NCI-H1105 treated with DMSO at 0.1 percent for 48 hours (cell line): ENCODE results near the gene NFIB.
A peak's percentile ranks its signal among the peaks of the same experiment; 100 is the strongest.

Source experiments
- DNase-seq: peaks from one replicate; lab custom pipeline; 2025; lab: John Stamatoyannopoulos, UW

NFIB gene

DNA sequence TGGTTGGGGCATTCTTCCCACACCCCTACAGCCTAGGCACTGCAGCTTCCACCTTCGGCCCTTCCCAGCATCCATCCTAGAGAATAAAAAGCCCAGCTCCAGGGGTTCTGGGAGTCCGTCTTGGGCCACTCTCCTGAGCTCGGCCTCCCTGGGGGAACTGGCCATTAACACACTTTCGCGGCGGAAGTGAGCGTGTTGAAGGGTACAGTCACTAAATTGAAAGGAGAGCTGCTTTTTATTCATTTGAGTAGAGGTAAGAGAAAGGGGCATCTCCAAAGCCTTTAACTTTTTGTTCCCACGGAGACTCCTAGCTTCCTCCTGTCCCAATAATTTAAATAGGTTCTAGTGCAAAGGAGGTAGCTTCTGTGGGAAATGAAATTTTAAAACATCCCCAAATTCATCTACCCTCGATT lies 31.0 kb upstream of the NFIB start:
- DNase-seq = no peak

DNA sequence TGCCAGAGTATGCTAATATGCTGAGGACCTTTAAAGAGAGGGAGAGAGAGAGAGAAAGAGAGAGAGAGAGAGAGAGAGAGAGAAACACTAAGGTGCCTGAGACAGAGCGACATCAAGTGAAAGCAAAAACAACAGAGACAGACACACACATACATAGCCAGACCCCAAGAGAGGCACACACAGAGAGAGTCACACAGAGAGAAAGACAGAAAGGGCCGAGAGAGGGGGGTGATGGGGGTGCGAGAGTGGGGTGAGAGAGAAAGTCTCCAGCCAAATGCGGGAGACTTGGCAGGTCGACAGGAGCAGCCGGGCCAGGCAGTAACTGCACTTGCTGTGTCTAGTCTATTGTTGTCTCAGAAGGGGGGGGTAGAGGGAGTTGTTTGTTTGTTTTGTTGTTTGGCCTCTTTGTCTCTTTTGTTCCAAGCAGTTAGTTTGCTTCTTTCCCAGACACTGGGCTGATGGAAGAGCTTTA lies 30.1 kb upstream of the NFIB start:
- DNase-seq = no peak

DNA sequence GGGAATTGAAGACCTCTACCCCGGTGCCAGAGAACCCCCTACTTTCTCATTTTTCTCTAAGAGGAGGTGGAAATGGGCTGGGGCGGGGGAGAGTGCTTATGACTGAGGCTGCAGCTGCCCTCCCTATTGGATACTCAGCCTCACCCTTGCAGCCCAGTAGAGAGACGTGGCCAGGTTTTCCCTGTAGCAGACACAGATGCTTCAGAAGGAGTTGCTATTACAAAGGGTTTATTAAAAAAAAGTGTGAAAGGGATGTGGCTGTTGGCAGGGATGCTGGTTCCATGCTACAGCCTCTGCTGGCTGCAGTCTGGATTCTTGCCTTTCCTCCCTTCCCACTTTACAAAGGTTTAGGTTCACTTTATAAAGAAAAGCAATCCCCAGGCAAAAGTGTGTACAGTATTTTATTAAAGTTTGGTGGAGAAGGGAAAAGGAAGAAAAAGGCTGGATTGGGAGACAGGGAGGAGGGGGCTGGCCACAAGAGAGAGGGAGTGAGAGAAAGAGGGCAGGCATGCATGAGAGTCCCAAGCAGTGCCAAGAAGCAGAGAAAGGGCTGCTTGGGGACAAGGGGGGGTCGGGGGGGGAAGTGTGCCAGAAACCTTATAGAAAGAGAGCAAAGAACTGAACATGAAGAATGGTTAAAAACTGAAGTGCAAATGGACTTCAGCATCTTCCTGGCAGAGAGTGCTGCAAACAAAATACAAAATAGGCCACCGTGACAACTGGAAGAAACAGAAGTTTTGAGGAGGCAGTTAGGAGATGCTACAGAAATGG lies 29.5 kb upstream of the NFIB start:
- no peak for DNase-seq

DNA sequence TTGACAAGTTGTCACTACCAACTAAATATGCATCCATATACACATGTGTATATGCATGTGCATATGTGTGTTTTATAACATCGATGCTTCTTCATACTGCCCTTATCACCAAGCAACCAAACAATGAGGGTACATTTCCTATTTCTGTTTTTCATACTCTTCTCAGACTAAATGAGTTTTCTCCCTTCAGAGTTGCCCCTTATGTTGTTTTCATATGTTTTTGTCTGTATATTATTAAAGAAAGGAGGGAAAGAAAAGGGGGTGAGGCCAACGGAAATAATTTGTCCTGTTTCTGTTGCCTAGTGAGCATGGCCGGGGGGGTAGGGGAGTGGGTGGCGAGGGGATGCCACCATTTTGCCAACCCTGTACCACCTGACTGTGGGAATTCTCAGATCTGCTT lies 28.8 kb upstream of the NFIB start:
- DNase-seq = no peak

DNA sequence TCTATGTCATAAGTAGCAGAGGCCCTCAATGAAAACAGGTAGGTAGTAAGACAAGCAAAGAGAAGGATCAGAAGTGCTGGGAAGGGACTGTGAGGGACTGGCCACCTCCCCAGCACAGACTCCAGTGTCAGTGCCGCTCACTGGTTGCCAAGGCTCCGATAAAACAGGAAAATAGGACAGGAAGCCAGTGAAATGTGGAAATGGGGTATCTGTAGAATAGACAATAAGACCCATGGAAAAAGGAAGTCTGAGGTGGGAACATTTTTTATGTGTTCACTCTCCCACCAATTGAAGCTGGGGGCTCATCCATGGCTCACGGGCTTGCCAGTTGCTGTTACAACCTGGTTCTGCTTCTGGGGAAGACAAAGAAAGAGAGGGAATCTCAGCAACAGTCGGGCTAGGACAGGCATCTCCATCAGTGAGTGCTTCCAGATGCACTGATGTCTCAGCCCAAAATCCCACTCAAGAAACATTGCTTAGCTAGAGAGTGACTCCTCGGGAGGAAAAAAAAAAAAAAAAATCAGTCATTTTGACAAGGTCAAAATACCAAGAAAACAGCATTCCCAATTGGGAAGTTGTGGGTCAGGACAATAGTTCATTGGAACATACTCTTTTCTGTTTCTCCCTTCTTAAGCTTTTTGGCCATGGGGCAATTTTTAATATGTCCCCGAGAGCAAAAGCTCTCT lies 27.6 kb upstream of the NFIB start:
- no peak for DNase-seq

DNA sequence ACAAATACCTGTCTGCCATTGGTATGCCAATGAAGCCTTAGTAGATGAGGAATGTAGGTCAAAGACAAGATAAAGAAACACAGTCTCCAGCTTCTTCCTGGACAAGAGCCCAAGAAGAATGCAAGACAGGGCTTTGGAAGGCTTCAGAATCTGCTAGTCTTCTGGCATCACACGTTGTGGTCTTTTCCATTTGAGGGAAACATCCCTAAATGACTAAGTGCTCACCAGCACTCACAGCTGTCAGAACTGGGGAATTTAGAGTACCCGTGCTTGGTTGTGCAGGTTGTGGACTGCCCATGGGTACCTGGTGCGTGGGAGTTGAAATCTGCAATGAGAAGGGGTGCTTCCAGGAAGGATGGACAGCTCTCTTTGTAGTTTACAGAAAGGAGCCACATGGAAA lies 27.1 kb upstream of the NFIB start:
- DNase-seq = no peak

DNA sequence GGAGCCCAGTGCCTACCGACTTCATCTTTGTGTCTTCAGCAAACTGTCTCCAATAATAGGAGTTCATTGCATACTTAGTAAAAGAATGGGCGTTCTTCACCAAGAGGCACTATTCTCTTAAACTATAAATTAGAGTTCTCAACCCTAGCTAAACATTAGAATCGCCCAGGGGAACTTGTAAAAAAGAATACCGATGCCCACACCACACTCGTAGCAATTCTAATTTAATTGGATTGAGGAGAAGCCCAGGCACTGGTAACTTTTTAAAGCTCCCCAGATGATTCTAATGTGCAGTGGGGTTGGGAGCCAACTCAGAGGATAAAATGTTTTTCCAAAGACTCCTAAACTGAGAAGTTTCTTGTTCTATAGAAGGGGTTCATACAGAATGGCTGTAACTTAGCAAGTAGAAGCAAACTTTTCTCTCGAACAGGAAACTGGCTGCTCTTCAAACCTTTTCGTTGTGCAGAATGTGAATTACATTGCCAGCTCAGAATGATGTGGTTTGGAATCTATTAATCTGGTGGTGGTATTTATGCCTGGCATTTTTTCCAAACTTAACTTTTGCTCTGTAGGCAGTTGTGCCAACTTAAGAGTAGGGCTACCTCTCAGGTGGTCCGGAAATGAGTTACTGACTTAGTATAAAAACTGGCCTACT lies 26.4 kb upstream of the NFIB start:
- no peak for DNase-seq

DNA sequence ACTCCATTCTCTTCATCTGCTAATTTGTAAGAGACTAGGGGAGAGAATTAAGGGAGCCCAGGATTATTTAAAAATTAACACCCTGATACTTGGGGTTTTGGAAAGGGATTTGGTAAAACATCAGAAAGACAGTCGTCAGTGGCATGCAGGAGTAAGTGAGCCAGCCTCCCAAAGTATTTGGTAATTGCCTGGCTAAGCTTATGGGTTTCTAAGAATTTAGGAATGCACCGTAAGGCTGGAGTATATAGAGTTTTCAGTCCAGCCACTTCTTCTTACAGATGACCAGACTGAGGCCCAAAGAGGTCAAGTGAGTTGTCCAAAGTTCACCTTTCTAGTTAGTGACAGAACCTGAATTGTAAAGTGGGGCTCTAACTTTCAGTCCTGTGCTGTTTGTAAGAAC lies 25.8 kb upstream of the NFIB start:
- no peak for DNase-seq

DNA sequence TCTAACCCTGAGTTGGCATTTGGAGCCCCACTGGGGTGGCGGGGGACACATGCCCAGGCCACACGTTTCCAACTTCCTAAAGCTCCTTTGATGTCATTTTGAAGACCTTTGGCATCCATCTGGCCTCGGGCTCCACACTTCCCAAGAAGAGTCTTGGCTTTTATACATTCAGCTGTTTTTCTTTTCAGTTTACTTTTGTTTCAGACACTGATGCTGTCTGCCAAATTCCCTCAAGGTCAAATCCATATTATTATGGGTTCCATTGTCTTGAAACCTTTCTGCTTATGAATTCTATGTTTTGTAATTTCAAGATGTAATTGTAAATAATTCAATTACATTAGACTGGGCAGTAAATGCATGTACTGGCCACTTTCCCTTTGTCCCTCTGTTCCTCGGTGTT lies 23.7 kb upstream of the NFIB start:
- no peak for DNase-seq

DNA sequence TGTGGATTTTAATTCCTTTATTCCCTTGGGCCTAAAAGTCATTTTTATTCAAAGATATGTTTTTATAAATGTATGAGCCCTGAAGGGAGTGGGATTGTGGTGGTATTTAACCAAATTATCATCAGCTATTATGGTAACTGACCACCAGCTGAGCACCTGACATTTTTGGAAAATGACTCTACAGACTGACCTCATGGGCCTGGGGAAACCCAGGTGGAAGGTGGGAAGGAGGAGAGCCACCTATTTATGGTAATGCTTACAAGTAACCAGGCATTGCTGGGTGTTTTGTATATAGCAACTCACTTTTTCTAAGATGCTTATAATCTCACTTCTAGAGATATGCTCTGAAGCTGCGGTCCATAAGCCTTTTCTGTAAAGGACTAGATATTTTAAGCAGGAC lies 22.3 kb upstream of the NFIB start:
- no peak for DNase-seq

DNA sequence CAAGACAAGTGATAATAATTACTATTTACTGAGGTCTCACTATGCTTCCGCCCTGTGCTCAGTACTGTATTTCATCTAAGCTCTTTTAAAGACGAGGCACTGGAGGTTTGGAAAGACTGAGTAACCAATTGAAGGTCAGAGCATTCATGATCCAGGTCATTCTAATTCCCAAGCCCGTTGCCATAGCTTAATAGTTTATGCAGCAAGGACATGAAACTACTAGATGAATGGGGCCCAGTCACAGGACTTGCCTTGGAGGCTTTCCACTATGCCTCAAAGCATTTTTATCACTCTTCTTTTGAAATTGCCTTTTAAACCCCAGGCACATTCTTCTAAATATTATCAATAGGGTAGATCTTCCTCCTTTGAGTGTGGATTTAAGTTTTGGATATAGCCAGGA lies 17.2 kb upstream of the NFIB start:
- no peak for DNase-seq

DNA sequence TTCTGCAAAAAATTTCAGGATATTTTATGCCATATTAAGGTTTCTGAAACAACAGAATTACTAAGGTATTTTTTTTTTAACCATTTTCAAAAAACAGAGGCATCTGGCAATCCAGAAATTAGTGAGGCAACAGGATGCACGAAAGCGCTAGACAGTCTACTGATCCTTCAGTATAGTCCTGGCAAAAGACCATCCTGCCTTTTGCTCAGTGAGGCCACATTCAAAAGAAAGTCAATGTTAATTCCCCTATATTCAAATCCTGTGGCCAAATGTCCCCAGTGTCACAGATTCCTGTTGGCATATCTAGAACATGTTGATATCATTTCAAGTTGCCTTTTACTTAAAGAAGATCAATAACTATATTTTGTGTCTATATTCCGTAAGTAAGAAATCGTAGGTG lies 13.1 kb upstream of the NFIB start:
- DNase-seq = no peak

DNA sequence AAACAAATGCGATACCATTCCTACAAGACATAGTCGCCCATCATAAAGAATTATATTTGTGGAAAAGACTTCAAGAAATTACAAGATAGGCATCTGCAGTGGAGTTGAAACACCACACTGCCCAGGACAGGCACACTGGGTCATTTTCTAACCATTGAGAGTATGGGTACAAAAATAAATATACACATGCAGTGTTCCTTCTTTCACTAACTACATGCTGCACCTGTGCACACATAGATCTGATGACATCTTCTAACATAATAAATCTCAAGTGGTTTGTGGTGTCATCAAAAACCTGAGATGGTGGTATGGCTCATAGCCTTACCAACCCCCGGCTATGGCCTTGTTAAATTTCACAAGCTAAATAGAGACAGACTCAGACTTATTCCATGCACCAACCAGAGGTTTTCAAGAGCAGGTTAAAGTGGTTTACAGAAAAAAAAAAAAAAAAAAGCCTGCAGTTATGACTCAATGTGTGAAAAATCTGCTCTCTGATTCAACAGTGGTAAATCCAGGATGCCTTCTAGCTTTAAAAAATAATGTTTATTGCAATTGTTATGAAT lies 12.4 kb upstream of the NFIB start:
- DNase-seq = peak; percentile 99

DNA sequence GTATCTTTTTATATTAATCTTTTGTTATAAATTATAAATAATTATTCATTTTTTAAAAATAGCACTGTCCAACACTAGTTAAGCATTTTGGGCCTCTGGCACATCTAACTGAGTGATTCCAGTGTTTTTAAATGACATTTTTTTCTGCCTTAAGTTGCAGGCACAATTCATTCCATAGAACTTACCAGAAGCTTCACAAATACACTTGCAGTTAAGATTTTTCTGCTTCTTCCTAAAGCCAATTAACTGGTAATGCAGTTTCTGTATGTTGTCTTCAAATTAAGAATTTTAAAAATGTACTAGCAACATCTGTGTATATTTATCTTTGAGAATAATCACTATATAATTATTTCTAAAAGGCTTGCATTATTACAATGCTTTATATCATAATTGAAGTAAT lies 11.2 kb upstream of the NFIB start:
- DNase-seq = no peak

DNA sequence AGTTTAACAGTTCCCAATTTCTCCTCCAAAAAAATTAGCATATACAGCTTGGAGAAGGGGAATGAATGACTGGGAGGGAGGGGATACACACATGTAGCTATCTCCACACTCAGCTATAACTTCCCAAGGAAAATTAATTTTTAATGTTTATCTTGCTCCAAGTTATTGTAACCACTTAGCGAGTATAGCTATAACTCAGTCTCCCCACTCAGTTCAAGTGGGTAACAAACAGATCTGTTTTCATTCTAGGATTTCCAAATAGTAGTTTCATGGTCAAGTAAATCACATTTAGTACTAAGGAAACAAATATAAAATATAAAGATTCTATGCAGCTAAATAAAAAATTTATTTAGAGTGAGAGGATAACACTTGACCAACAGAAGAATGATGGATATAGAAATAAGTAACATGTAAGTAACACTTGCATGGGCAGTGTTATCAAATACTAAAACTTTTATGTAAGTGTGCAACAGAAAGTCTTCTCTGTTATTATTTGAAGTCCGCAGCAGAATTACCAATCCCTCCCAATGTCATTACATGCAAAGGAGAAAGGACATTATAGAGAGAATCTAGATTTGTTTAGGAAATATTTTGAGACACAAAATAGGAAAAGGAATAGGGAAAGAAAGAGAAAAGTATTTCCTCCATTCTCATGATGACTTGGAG lies 10.2 kb upstream of the NFIB start:
- DNase-seq = no peak

DNA sequence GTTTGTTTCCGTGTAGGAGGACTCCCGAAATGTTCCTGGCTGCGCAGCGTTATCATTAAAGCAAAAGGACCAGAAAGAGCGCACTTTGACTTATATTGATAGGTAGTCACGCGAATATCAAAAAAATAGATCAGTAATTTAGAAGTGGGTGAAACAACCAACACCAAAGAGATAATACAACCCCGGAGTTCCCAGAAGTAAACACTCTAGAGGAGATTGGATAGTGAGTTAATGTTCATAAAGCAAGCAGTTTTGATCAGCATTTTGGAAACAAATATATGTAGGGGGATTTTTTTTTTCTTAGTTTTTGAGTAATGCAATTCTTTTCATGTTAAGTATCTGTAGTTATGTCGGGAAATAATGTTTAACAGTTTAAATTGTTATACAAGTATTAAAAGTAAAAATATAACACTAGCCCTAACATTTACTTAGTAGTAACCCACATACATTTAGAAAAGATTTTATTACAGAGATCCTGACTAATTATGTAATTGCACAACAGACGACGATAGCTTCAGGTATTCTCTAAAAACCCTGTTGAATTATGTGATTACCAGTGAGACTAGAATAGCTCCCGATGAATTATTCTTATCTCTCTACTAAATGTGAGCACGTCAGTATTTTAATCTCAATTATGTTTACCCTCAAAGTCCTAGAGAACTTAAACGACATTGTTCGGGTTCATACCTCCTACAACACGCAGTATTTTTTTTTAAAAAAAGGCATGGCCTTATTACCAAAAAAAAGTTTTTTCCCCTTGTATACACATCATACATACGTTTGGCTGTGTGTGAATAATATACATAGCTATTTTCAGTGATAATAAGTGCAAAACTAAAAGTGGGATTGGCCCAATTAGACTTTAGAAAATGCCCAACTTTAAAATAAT lies 9.4 kb upstream of the NFIB start:
- DNase-seq = no peak

DNA sequence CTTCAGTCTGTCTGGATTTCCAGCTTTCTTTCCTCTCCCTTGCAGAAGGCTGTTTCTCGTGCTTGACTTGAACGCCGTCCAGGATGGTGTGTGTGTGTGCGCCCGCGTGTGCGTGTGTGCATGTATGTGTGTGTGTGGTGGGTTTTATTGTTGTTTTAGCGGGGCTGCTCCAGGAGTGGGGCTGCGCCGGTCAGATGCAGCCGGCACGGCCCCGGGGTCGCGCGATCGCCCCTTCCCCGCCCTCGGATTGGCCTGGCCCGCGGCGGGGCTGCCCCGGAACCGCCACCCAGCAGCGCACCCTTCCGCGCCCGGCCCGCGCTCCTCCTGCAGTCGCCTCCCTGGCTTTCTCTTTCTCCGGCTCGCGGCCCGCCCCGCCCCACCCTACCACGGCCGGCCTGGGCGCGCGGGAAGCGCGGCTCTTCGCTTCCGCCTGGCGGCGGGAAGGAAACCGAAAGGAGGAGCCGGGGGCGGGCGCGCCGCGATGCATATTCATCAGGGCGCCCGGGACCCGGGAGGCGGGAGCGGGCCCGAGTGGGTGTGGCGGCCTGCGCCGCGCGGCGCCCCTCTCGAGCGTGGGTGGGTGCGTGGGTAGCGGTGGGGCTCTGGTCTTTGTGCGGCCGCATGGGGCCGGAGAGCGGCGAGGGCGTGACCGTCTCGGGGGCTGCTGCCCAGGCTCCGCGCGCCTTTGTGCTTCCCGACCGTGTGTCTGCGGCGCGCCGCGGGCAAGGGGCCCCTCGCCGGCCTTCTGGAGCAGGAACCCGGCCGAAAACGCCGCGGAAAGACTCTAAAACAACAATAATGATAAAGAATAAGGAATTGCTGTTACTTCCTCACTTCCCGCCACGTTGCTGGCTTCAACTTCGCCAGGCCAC lies 8.5 kb upstream of the NFIB start:
- no peak for DNase-seq

DNA sequence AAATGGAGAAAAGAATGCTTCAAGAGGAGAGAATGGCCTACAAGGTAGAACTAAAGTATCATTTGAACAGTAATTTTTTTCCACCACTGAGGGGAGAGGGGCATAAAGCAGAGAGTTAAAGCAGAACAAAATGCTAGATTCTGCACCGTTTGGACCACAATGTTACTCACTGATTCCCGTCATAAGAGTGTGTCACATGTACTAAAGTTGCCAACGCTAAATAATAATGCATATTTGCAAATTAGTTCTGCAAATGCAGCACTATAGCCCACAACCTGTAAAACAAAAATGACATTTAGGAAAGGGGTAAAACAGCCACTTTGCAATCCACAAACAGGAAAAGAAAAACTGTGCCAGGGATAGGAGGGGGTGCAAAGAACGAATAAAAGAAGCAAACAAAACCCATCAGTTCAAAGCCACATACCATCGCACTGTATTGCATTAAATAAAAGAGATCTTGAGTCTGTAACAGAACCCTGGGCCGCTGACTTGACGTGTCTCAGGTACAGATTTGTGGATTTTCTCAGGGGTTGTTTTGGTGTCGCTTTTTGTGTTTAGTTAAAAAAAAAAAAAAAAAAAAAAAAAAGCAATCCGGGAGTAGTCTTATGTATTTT lies 7.7 kb upstream of the NFIB start:
- no peak for DNase-seq

DNA sequence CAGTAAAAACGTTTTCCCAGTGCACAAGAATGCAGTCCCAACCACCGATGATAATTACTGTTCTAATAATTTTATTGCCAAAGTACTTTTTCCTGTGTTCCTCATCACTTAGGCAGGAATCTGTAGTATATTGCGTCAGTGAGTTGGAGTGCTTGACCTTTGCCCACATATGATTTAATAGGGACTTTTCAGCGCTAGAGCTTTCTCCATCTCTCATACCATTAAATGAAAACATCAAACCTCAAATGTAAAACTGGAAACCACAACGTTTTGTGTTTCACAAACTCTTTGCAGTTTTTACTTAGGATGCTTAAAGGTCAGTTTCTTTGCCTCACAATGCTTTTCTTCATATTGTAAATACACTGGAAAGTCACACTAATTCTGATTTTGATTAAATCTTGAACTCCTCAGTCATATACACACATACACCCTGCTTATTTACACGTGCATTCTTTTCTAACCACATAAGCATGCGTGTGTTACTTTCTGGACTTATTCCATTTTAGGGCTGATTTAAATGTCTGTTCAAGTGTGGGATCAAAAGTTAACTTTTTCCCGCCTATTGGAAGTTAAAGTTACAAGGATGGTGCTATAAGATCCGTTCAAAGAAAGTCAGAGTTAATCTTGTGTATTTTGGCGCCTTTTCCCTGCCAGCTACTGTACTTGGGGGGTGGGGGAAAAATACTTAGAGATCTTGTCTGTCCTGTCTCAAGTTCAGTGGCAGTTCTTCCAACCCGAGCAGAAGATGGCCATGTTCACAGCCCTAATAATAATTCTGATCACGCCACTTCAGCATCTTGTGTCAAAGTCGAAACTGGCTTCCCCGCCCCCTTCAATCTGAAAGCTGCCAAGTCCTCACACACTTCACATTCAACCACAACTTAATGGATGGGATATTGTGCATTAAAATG lies 6.6 kb upstream of the NFIB start:
- no peak for DNase-seq
